ENCODE results near the gene IL1RAP. TPM values are rescaled to one million over a fixed set of nuclear protein-coding genes. Genes with fewer than 3 reads are reported as not detected.
A peak's percentile ranks its signal among the peaks of the same experiment; 100 is the strongest.

The IL1RAP gene
- total and polyA plus RNA-seq, 2 donors (not counting 3 experiments of a cell fraction or from before 2014, with no cell fraction given) = 4.3 to 9.2 TPM

DNA sequence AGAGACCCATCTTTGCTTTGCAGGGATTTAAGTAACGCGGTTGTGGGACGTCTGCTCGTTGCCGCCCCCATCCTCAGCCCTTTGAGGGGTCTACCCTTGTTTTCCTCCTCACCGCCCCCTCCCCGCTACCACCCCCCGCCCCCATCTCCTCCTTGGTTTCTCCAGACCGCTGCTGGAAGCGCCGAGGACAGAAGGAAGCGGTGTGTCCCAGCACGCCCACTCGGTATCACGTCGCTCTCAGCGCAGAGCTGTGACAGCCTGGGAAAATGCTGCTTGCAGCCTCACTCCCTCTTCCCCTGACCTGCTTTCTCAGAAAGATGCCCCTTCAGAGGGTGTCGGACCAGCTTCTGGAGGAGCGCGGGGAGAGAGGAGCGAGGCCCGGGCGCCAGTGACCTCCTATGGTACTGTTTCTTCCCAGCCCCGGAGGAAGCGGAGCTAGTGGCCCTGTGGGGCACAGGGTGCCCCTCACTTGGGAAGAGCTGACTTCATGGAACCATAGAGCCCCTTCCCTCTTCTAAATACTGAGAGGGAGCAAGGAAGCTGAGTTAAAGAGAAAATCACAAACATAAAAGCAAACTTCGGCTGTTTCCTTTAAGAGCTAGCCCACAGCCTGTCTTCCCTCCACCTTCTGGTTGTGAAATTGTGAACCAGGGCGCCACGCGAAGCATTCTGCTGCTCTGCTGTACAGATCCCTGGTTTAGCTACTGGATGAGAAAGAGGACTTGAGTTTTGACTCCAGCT is 698 bp downstream of the IL1RAP start:
- dilution Hi-C loops (cut with MboI; ENCODE audit: extremely low pct_ligation_motif_present, low sequenced_read_pairs) = no loop called here
- Histone ChIP-seq H2AFZ (ENCODE audit: low read depth, low read length) (peak overlapping the region; percentile 96), H3K79me2 (ENCODE audit: control insufficient read depth, insufficient read depth, low read length) (no peaks in the 10 kb centered on the region), H4K20me1 (replicated peaks; ENCODE audit: control insufficient read depth, extremely low read depth, insufficient read depth, low read length) (no peaks in the 10 kb centered on the region), H3K27ac (ENCODE audit: insufficient read depth, low read depth, low read length) (no peak overlapping the region), H3K4me3 (replicated peaks in 1 of 3; ENCODE audit: insufficient read depth in 1 of 3, low read depth in 1 of 3, low read length in 3 of 3) (peak overlapping the region; percentile 67 to 93 (median 87)), H3K9me3 (replicated peaks; ENCODE audit: control insufficient read depth, insufficient read depth, low read length) (no peaks in the 10 kb centered on the region), H3K4me1 (ENCODE audit: control insufficient read depth, extremely low read depth, insufficient read depth, low read length) (peaks cover 6% of the 10 kb centered on the region), H3K9ac (replicated peaks; ENCODE audit: extremely low read depth, insufficient read depth, low read length) (peak overlapping the region; percentile 79), H3K27me3 (ENCODE audit: control insufficient read depth in 2 of 2, insufficient read depth in 2 of 2, low read length in 2 of 2) (no peaks in the 10 kb centered on the region), H3K36me3 (ENCODE audit: control insufficient read depth in 2 of 2, extremely low read depth in 1 of 2, insufficient read depth in 2 of 2, low read length in 2 of 2) (no peaks in the 10 kb centered on the region), H3K4me2 (ENCODE audit: insufficient read depth, low read length) (peak overlapping the region; percentile 93), H3K9me1 (replicated peaks; ENCODE audit: control insufficient read depth, extremely low read depth, insufficient read depth, low read length) (no peaks in the 10 kb centered on the region)
- TF ChIP-seq CTCF (IDR thresholded peaks at IDR 0.05; ENCODE audit: extremely low read depth in 1 of 2, insufficient read depth in 1 of 2, low read depth in 1 of 2, low read length in 2 of 2) (no peak), POLR2A (IDR thresholded peaks at IDR 0.05; ENCODE audit: low read depth, low read length) (no peak), MYC (IDR thresholded peaks at IDR 0.05; ENCODE audit: low read depth, low read length) (no peak), EZH2 (IDR thresholded peaks at IDR 0.05; ENCODE audit: borderline replicate concordance, low read depth, low read length, severe bottlenecking) (no peak)
- POLR2A ChIA-PET = interaction anchor here (0.6 to 0.7 kb wide), 3 partner anchors 178 to 554 kb away, joined by 4 to 7 read pairs (median 4); no protein-coding TSS in a partner anchor
- intact Hi-C loops (cut with micrococcal nuclease) = loop anchor here (1.0 to 10.0 kb wide), 7 partner anchors 18 to 550 kb away; no protein-coding TSS in a partner anchor
- peak; percentile 69 for FAIRE-seq
- DNase-seq (ENCODE audit: low read depth, low spot score) = peak; percentile 57
- CTCF ChIA-PET = interaction anchor here (0.5 to 2.8 kb wide), 31 partner anchors 10 to 823 kb away, joined by 3 to 59 read pairs (median 4); partner anchors contain the start of gene CLDN1
- BruUV-seq (replicated peaks) = no TSS peak

DNA sequence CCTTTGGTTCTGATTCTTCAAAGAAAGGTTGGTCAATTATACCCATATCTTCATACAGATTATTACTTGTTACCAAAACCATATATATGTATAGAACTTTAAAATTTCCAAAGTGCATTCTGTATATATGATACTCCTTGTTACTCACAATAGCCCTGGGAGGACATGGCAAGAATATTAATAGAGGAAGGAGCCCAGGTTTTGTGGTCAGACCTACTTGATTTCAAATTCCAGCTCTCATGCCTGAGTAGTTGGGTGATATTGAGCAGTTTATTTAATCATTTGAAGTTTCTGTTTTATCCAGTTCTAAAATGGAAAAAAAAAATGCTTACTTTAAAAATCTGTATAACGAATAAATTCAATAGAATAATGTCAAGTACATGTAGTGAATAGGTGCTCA is 2.5 kb downstream of the IL1RAP start:
- ChIA-PET CTCF (interaction anchor here (1.2 kb wide), 1 partner anchor 181 kb away, joined by 3 read pairs; no protein-coding TSS in a partner anchor), POLR2A (no interaction called here)
- Histone ChIP-seq H3K27ac (ENCODE audit: insufficient read depth, low read depth, low read length) (no peak overlapping the region), H4K20me1 (replicated peaks; ENCODE audit: control insufficient read depth, extremely low read depth, insufficient read depth, low read length) (no peaks in the 10 kb centered on the region), H3K9me1 (replicated peaks; ENCODE audit: control insufficient read depth, extremely low read depth, insufficient read depth, low read length) (no peaks in the 10 kb centered on the region), H3K79me2 (ENCODE audit: control insufficient read depth, insufficient read depth, low read length) (no peaks in the 10 kb centered on the region), H3K4me3 (replicated peaks in 1 of 3; ENCODE audit: insufficient read depth in 1 of 3, low read depth in 1 of 3, low read length in 3 of 3) (no peak overlapping the region), H2AFZ (ENCODE audit: low read depth, low read length) (no peak overlapping the region), H3K9me3 (replicated peaks; ENCODE audit: control insufficient read depth, insufficient read depth, low read length) (no peaks in the 10 kb centered on the region), H3K9ac (replicated peaks; ENCODE audit: extremely low read depth, insufficient read depth, low read length) (no peak overlapping the region), H3K4me1 (ENCODE audit: control insufficient read depth, extremely low read depth, insufficient read depth, low read length) (peaks cover 6% of the 10 kb centered on the region), H3K27me3 (ENCODE audit: control insufficient read depth in 2 of 2, insufficient read depth in 2 of 2, low read length in 2 of 2) (no peaks in the 10 kb centered on the region), H3K4me2 (ENCODE audit: insufficient read depth, low read length) (no peak overlapping the region), H3K36me3 (ENCODE audit: control insufficient read depth in 2 of 2, extremely low read depth in 1 of 2, insufficient read depth in 2 of 2, low read length in 2 of 2) (no peaks in the 10 kb centered on the region)
- no peak for FAIRE-seq
- no peak for DNase-seq (ENCODE audit: low read depth, low spot score)
- intact Hi-C loops (cut with micrococcal nuclease) (loop anchor here (10.0 kb wide), 1 partner anchor 552 kb away; no protein-coding TSS in a partner anchor), dilution Hi-C loops (cut with MboI; ENCODE audit: extremely low pct_ligation_motif_present, low sequenced_read_pairs) (no loop called here)
- TF ChIP-seq CTCF (IDR thresholded peaks at IDR 0.05; ENCODE audit: extremely low read depth in 1 of 2, insufficient read depth in 1 of 2, low read depth in 1 of 2, low read length in 2 of 2) (no peak), FOS (IDR thresholded peaks at IDR 0.05; ENCODE audit: borderline replicate concordance, insufficient read depth, low read length) (no peak), EZH2 (IDR thresholded peaks at IDR 0.05; ENCODE audit: borderline replicate concordance, low read depth, low read length, severe bottlenecking) (no peak), GATA2 (IDR thresholded peaks at IDR 0.05; ENCODE audit: insufficient read depth, insufficient read length, low read depth, low read length) (no peak), MYC (IDR thresholded peaks at IDR 0.05; ENCODE audit: low read depth, low read length) (no peak), POLR2A (IDR thresholded peaks at IDR 0.05; ENCODE audit: low read depth, low read length) (no peak), POLR2AphosphoS5 (IDR thresholded peaks at IDR 0.05; ENCODE audit: insufficient read depth, low read depth, low read length) (no peak), JUN (IDR thresholded peaks at IDR 0.05; ENCODE audit: borderline replicate concordance, insufficient read depth, insufficient read length, low read depth) (no peak)
- TF ChIP-seq, protein P1, sequence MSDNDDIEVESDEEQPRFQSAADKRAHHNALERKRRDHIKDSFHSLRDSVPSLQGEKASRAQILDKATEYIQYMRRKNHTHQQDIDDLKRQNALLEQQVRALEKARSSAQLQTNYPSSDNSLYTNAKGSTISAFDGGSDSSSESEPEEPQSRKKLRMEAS (IDR thresholded peaks at IDR 0.05; ENCODE audit: insufficient read depth, insufficient read length) = no peak
- no TSS peak for BruUV-seq (replicated peaks)

All from endothelial cell of umbilical vein (primary cell).